Vagina (tissue), 2 donors: ENCODE results near the gene SEC24C. TPM values are rescaled to one million over a fixed set of nuclear protein-coding genes. Genes with fewer than 3 reads are reported as not detected.

ENCODE experiments used
- DNase-seq, 2 donors: peaks; one replicate each; pipeline ENCODE4 v3.0.0-alpha.2; 2017; ENCODE audit errors: extremely low spot score in 2 of 2
- H3K27ac ChIP-seq: fragments of 200-600 bp; sonication (generic); one replicate; pipeline ENCODE4 v1.5.1; 2019
- H3K27me3 ChIP-seq: fragments of 200-600 bp; sonication (generic); one replicate; pipeline ENCODE4 v1.5.1; 2019
- H3K36me3 ChIP-seq, 2 donors: fragments of 200-600 bp; sonication (generic); one replicate each; pipeline ENCODE4 v1.5.1; 2017 to 2019
- H3K4me1 ChIP-seq: fragments of 200-600 bp; sonication (generic); one replicate; pipeline ENCODE4 v1.5.1; 2019
- H3K4me3 ChIP-seq, 2 donors: fragments of 200-600 bp; sonication (generic); 1 replicate in 1 of 2; 2 replicates in 1 of 2; pipeline ENCODE4 v1.5.1; 2016 to 2019
- H3K9me3 ChIP-seq: fragments of 200-600 bp; sonication (generic); one replicate; pipeline ENCODE4 v1.5.1; 2019
- CTCF ChIP-seq, 3 experiments: fragments of 450-650 bp in 2 of 3; fragments of 200-600 bp in 1 of 3; sonication (generic) in 1 of 3; IDR thresholded peaks; one replicate each; pipeline ENCODE4 v1.5.1; 2017 to 2019; ENCODE audit warnings: antibody characterized with exemption in 3 of 3, mild to moderate bottlenecking in 2 of 3, moderate library complexity in 2 of 3
- POLR2A ChIP-seq, 2 donors: fragments of 450-650 bp; IDR thresholded peaks; one replicate each; pipeline ENCODE4 v1.6.1; 2017; ENCODE audit warnings: antibody characterized with exemption in 2 of 2, mild to moderate bottlenecking in 2 of 2, moderate library complexity in 2 of 2
- POLR2AphosphoS5 ChIP-seq, 2 donors: sonication (generic); formaldehyde crosslinking; IDR thresholded peaks; one replicate each; pipeline ENCODE4 v1.9.0; 2017; ENCODE audit warnings: antibody characterized with exemption in 2 of 2, mild to moderate bottlenecking in 2 of 2, low read depth in 1 of 2; ENCODE audit not compliant: insufficient read depth in 1 of 2
- intact Hi-C: fragments of 100-400 bp; cut with DNase I; formaldehyde crosslinking; loops from one replicate; pipeline ENCODE4 v1.15.1; 2023
- total RNA-seq: library from RNA; depleted of rRNA; stranded (reverse); fragments of >200 nt; gene quantifications from one replicate; pipeline ENCODE4 v1.2.3, GENCODE V29; 2016

SEC24C gene
- total RNA-seq, 1 donor from 2014 or later = 47.9 TPM

GRCh38 chr10:73800560-73801252 lies 56.5 kb downstream of the SEC24C start:
- no peak for TF ChIP-seq CTCF (IDR thresholded peaks at IDR 0.05)
- no peak for TF ChIP-seq POLR2AphosphoS5 (IDR thresholded peaks at IDR 0.05; ENCODE audit: insufficient read depth in 1 of 2, low read depth in 1 of 2)
- TF ChIP-seq POLR2A (IDR thresholded peaks at IDR 0.05) = no peak
- Histone ChIP-seq H3K27ac (no peak overlapping the region), H3K4me1 (no peaks in the 10 kb centered on the region), H3K4me3 (no peak overlapping the region), H3K9me3 (no peaks in the 10 kb centered on the region), H3K36me3 (peaks cover 4 to 82% of the 10 kb centered on the region in 2 donors), H3K27me3 (no peaks in the 10 kb centered on the region)
- no peak for DNase-seq
- intact Hi-C loops = no loop called here

GRCh38 chr10:73801253-73801590 lies 57.0 kb downstream of the SEC24C start:
- no peak overlapping the region for H3K4me3 ChIP-seq
- no peaks in the 10 kb centered on the region for H3K9me3 ChIP-seq
- peaks cover 4 to 82% of the 10 kb centered on the region in 2 donors for H3K36me3 ChIP-seq
- DNase-seq = no peak
- H3K4me1 ChIP-seq = no peaks in the 10 kb centered on the region
- intact Hi-C loops = no loop called here
- no peaks in the 10 kb centered on the region for H3K27me3 ChIP-seq
- TF ChIP-seq POLR2AphosphoS5 (IDR thresholded peaks at IDR 0.05; ENCODE audit: insufficient read depth in 1 of 2, low read depth in 1 of 2) (no peak), POLR2A (IDR thresholded peaks at IDR 0.05) (no peak), CTCF (IDR thresholded peaks at IDR 0.05) (no peak)
- no peak overlapping the region for H3K27ac ChIP-seq

- intact Hi-C loops = no loop called here
- no peak overlapping the region for H3K4me3 ChIP-seq
- peaks cover 4 to 82% of the 10 kb centered on the region in 2 donors for H3K36me3 ChIP-seq
- H3K27me3 ChIP-seq = no peaks in the 10 kb centered on the region
- no peak for TF ChIP-seq POLR2A (IDR thresholded peaks at IDR 0.05)
- TF ChIP-seq POLR2AphosphoS5 (IDR thresholded peaks at IDR 0.05; ENCODE audit: insufficient read depth in 1 of 2, low read depth in 1 of 2) = no peak
- TF ChIP-seq CTCF (IDR thresholded peaks at IDR 0.05) = no peak
- DNase-seq = no peak
- no peak overlapping the region for H3K27ac ChIP-seq
- H3K4me1 ChIP-seq = peaks cover 12% of the 10 kb centered on the region
- H3K9me3 ChIP-seq = no peaks in the 10 kb centered on the region
Measured at GRCh38 chr10:73802276-73802991, 58.3 kb downstream of the SEC24C start.

GRCh38 chr10:73803680-73804286 lies 59.6 kb downstream of the SEC24C start:
- Histone ChIP-seq H3K9me3 (no peaks in the 10 kb centered on the region), H3K36me3 (peaks cover 4 to 82% of the 10 kb centered on the region in 2 donors), H3K4me1 (peaks cover 18% of the 10 kb centered on the region), H3K4me3 (no peak overlapping the region), H3K27ac (no peak overlapping the region), H3K27me3 (no peaks in the 10 kb centered on the region)
- intact Hi-C loops = no loop called here
- no peak for DNase-seq
- TF ChIP-seq POLR2A (IDR thresholded peaks at IDR 0.05) (no peak), POLR2AphosphoS5 (IDR thresholded peaks at IDR 0.05; ENCODE audit: insufficient read depth in 1 of 2, low read depth in 1 of 2) (no peak), CTCF (IDR thresholded peaks at IDR 0.05) (no peak)
